Activated naive CD8-positive, alpha-beta T cell (primary cell): ENCODE data around the gene FAM76A.
A peak's percentile ranks its signal among the peaks of the same experiment; 100 is the strongest.
"Not testable (repeated sequence)": the region's sequence is repeated elsewhere in the genome, so short reads cannot be mapped to it uniquely, and the experiment has no call there.

Source experiments
- H3K27ac Mint-ChIP-seq: one replicate; pipeline ENCODE4 v1.8.0; 2021; ENCODE audit warnings: mixed read lengths
- H3K27me3 Mint-ChIP-seq: one replicate; pipeline ENCODE4 v1.8.0; 2021; ENCODE audit warnings: mixed read lengths
- H3K36me3 Mint-ChIP-seq: one replicate; pipeline ENCODE4 v1.8.0; 2021; ENCODE audit warnings: mixed read lengths
- H3K4me1 Mint-ChIP-seq: one replicate; pipeline ENCODE4 v1.8.0; 2021; ENCODE audit warnings: low read depth, mixed read lengths
- H3K4me3 Mint-ChIP-seq: one replicate; pipeline ENCODE4 v1.8.0; 2021; ENCODE audit warnings: mild to moderate bottlenecking, mixed read lengths
- H3K9me3 Mint-ChIP-seq: one replicate; pipeline ENCODE4 v1.8.0; 2021; ENCODE audit warnings: low read depth, mixed read lengths

Gene FAM76A

GRCh38 chr1:27755865-27756264 is 30.1 kb downstream of the FAM76A start:
- no peak overlapping the region for H3K27ac Mint-ChIP-seq
- no peak overlapping the region for H3K4me3 Mint-ChIP-seq
- H3K36me3 Mint-ChIP-seq: peaks cover 10% of the 10 kb centered on the region
- H3K27me3 Mint-ChIP-seq: no peaks in the 10 kb centered on the region
- no peaks in the 10 kb centered on the region for H3K9me3 Mint-ChIP-seq
- no peaks in the 10 kb centered on the region for H3K4me1 Mint-ChIP-seq

GRCh38 chr1:27759236-27759635 is 33.5 kb downstream of the FAM76A start:
- H3K27me3 Mint-ChIP-seq: no peaks in the 10 kb centered on the region
- no peak overlapping the region for H3K4me3 Mint-ChIP-seq
- no peaks in the 10 kb centered on the region for H3K4me1 Mint-ChIP-seq
- peaks cover 8% of the 10 kb centered on the region for H3K36me3 Mint-ChIP-seq
- H3K27ac Mint-ChIP-seq: no peak overlapping the region
- H3K9me3 Mint-ChIP-seq: no peaks in the 10 kb centered on the region

GRCh38 chr1:27760426-27760825 is 34.7 kb downstream of the FAM76A start:
- H3K27me3 Mint-ChIP-seq: no peaks in the 10 kb centered on the region

GRCh38 chr1:27762033-27762432 is 36.3 kb downstream of the FAM76A start:
- Mint-ChIP-seq H3K9me3 (no peaks in the 10 kb centered on the region), H3K4me1 (no peaks in the 10 kb centered on the region), H3K27ac (no peak overlapping the region), H3K4me3 (no peak overlapping the region), H3K36me3 (peaks cover 8% of the 10 kb centered on the region), H3K27me3 (no peaks in the 10 kb centered on the region)

More at GRCh38 chr1:27760426-27760825, 34.7 kb downstream of the FAM76A start:
- H3K36me3 Mint-ChIP-seq: peaks cover 8% of the 10 kb centered on the region
- no peak overlapping the region for H3K4me3 Mint-ChIP-seq
- H3K27ac Mint-ChIP-seq: no peak overlapping the region
- no peaks in the 10 kb centered on the region for H3K4me1 Mint-ChIP-seq
- H3K9me3 Mint-ChIP-seq: no peaks in the 10 kb centered on the region

GRCh38 chr1:27763358-27763757 is 37.6 kb downstream of the FAM76A start:
- H3K4me1 Mint-ChIP-seq: no peaks in the 10 kb centered on the region
- no peaks in the 10 kb centered on the region for H3K9me3 Mint-ChIP-seq
- no peaks in the 10 kb centered on the region for H3K27me3 Mint-ChIP-seq
- H3K4me3 Mint-ChIP-seq: no peak overlapping the region
- peaks cover 4% of the 10 kb centered on the region for H3K36me3 Mint-ChIP-seq
- H3K27ac Mint-ChIP-seq: no peak overlapping the region

GRCh38 chr1:27770293-27770830 is 44.6 kb downstream of the FAM76A start:
- H3K36me3 Mint-ChIP-seq: no peaks in the 10 kb centered on the region
- H3K27me3 Mint-ChIP-seq: no peaks in the 10 kb centered on the region
- no peaks in the 10 kb centered on the region for H3K9me3 Mint-ChIP-seq
- H3K4me3 Mint-ChIP-seq: no peak overlapping the region
- H3K27ac Mint-ChIP-seq: no peak overlapping the region
- H3K4me1 Mint-ChIP-seq: peaks cover 20% of the 10 kb centered on the region

- Mint-ChIP-seq H3K4me1 (peaks cover 31% of the 10 kb centered on the region), H3K27me3 (no peaks in the 10 kb centered on the region), H3K36me3 (peaks cover 4% of the 10 kb centered on the region), H3K27ac (peak overlapping the region; percentile 95), H3K9me3 (no peaks in the 10 kb centered on the region), H3K4me3 (peak overlapping the region; percentile 95)
These were observed 46.5 kb downstream of the FAM76A start for GRCh38 chr1:27772036-27772931.

- Mint-ChIP-seq H3K36me3 (peaks cover 4% of the 10 kb centered on the region), H3K9me3 (no peaks in the 10 kb centered on the region), H3K27ac (peak within 1 kb of the TSS; percentile 95), H3K27me3 (no peaks in the 10 kb centered on the region), H3K4me3 (peak within 1 kb of the TSS; percentile 95), H3K4me1 (peaks cover 31% of the 10 kb centered on the region)
These were observed 47.4 kb downstream of the FAM76A start, which contains the start of gene STX12 for GRCh38 chr1:27772932-27773825. Gene STX12, plus strand, starts transcription at chr1:27773219. Its CDS starts 89 bp downstream, at chr1:27773308.

GRCh38 chr1:27773826-27774445 is 48.2 kb downstream of the FAM76A start:
- Mint-ChIP-seq H3K27me3 (no peaks in the 10 kb centered on the region), H3K4me3 (peak overlapping the region; percentile 95), H3K36me3 (peaks cover 4% of the 10 kb centered on the region), H3K4me1 (peaks cover 32% of the 10 kb centered on the region), H3K27ac (peak overlapping the region; percentile 90), H3K9me3 (no peaks in the 10 kb centered on the region)

- H3K4me3 Mint-ChIP-seq: peak overlapping the region; percentile 13
- H3K36me3 Mint-ChIP-seq: peaks cover 4% of the 10 kb centered on the region
- peaks cover 37% of the 10 kb centered on the region for H3K4me1 Mint-ChIP-seq
- H3K27ac Mint-ChIP-seq: peak overlapping the region; percentile 28
- H3K9me3 Mint-ChIP-seq: no peaks in the 10 kb centered on the region
- H3K27me3 Mint-ChIP-seq: no peaks in the 10 kb centered on the region
These were observed 48.9 kb downstream of the FAM76A start for GRCh38 chr1:27774654-27775053.

GRCh38 chr1:27775336-27775735 is 49.6 kb downstream of the FAM76A start:
- not testable (repeated sequence) for H3K27me3 Mint-ChIP-seq, H3K36me3 Mint-ChIP-seq, H3K9me3 Mint-ChIP-seq, H3K4me3 Mint-ChIP-seq
- Mint-ChIP-seq H3K27ac (peak overlapping the region; percentile 84), H3K4me1 (peaks cover 37% of the 10 kb centered on the region)

- peaks cover 37% of the 10 kb centered on the region for H3K4me1 Mint-ChIP-seq
- H3K9me3 Mint-ChIP-seq, H3K36me3 Mint-ChIP-seq, H3K27ac Mint-ChIP-seq, H3K27me3 Mint-ChIP-seq, H3K4me3 Mint-ChIP-seq: not testable (repeated sequence)
These were observed 50.5 kb downstream of the FAM76A start for GRCh38 chr1:27776276-27776675.

GRCh38 chr1:27778056-27778455 is 52.3 kb downstream of the FAM76A start:
- peaks cover 32% of the 10 kb centered on the region for H3K4me1 Mint-ChIP-seq
- H3K9me3 Mint-ChIP-seq: no peaks in the 10 kb centered on the region
- H3K36me3 Mint-ChIP-seq: peaks cover 4% of the 10 kb centered on the region
- H3K27me3 Mint-ChIP-seq: no peaks in the 10 kb centered on the region
- H3K4me3 Mint-ChIP-seq: no peak overlapping the region
- no peak overlapping the region for H3K27ac Mint-ChIP-seq

GRCh38 chr1:27779122-27779521 is 53.4 kb downstream of the FAM76A start:
- Mint-ChIP-seq H3K4me3 (no peak overlapping the region), H3K4me1 (peaks cover 27% of the 10 kb centered on the region), H3K27ac (peak overlapping the region; percentile 10), H3K27me3 (no peaks in the 10 kb centered on the region), H3K36me3 (peaks cover 4% of the 10 kb centered on the region), H3K9me3 (no peaks in the 10 kb centered on the region)
